ENCODE results near the gene CBLIF.
"Not testable (repeated sequence)": the region's sequence is repeated elsewhere in the genome, so short reads cannot be mapped to it uniquely, and the experiment has no call there.

The CBLIF gene

GRCh38 chr11:59792507-59792906, 52.8 kb downstream of the CBLIF start:
- no peak for TF ChIP-seq CTCF (IDR thresholded peaks at IDR 0.05; ENCODE audit: low read depth, low read length)
- no peak for DNase-seq (ENCODE audit: extremely low read depth, low read depth)

GRCh38 chr11:59791639-59792038, 53.7 kb downstream of the CBLIF start:
- no peak for TF ChIP-seq CTCF (IDR thresholded peaks at IDR 0.05; ENCODE audit: low read depth, low read length)
- DNase-seq (ENCODE audit: extremely low read depth, low read depth) = no peak

- no peak for DNase-seq (ENCODE audit: extremely low read depth, low read depth)
- TF ChIP-seq CTCF (IDR thresholded peaks at IDR 0.05; ENCODE audit: low read depth, low read length) = no peak
These were observed 57.5 kb downstream of the CBLIF start for GRCh38 chr11:59787816-59788215.

DNA sequence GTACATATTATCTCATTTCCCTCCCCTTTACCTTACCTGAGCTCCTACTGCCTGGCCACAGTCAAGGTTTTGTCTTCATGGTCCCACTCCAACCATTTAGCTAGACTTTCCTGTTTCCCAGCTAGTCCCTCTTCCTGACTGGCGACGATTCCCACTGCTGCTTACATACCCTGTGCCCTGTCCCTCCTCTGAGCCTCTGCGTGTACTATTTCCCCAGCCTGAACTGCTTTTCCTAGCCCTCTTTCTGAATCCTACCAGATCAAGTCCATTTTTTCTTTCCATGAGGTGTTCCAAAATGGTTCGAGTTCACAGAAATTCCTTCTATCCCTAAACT, 58.1 kb downstream of the CBLIF start:
- no peak for DNase-seq (ENCODE audit: extremely low read depth, low read depth)
- TF ChIP-seq CTCF (IDR thresholded peaks at IDR 0.05; ENCODE audit: low read depth, low read length) = no peak

GRCh38 chr11:59785818-59786217, 59.5 kb downstream of the CBLIF start:
- no peak for TF ChIP-seq CTCF (IDR thresholded peaks at IDR 0.05; ENCODE audit: low read depth, low read length)
- no peak for DNase-seq (ENCODE audit: extremely low read depth, low read depth)

DNA sequence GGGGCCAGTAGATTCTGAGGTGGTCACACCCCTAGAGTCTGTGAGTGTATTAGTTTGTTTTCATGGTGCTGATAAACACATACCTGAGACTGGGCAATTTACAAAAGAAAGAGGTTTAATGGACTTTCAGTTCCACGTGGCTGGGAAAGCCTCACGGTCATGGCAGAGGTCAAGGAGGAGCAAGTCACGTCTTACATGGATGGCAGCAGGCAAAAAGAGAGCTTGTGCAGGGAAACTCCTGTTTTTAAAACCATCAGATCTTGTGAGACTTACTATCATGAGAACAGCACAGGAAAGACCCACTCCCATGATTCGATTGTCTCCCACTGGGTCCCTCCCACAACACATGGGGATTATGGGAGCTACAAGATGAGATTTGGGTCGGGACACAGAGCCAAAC, 60.9 kb downstream of the CBLIF start:
- not testable (repeated sequence) for DNase-seq (ENCODE audit: extremely low read depth, low read depth)

DNA sequence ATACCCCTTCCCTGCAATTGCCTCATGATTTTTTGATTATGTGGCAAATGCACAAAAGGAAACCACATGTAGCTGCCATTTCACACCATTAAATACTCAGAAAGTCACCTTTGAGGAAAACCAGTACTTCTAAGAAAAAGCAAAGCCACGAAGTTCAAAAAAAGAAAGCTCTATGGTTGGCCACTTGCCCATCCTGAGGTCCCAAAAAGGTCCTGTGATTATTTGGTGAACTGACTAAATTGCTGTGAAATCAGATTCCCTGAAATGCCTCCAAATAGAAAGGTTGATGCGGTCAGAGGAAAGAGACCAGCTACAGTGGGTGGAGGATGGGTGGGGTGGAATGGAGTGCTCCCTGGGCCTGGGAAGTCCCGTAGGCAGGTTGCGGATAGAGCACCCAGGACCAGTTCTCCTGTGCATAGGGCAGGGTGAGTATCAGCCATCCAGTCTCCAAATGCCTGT, 61.6 kb downstream of the CBLIF start:
- no peak for DNase-seq (ENCODE audit: extremely low read depth, low read depth)
- no peak for TF ChIP-seq CTCF (IDR thresholded peaks at IDR 0.05; ENCODE audit: low read depth, low read length)

DNA sequence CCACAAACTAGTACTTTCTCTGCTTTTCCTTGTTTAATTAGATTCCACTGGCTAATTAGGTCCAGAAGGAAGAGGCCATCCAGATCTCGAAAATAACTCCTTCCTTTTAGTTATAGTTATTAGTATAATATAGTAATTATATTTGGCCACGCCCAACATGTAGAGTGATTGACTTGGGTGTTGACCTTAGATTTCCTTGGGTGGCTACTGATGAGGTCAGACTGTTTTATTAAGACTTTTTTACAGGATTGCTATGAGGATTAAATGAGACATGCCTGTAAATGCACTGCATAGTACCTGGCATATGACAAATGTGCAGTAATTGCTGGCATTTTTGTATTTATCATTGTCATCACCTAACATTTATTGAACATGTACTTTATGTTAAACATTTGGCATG, 63.2 kb downstream of the CBLIF start:
- DNase-seq (ENCODE audit: extremely low read depth, low read depth) = no peak
- TF ChIP-seq CTCF (IDR thresholded peaks at IDR 0.05; ENCODE audit: low read depth, low read length) = no peak
